HepG2 (cell line): ENCODE results near the gene TMEM95. TPM values are rescaled to one million over a fixed set of nuclear protein-coding genes. Genes with fewer than 3 reads are reported as not detected.

Source experiments
- SNAPC2 ChIP-seq: sonication (generic); formaldehyde crosslinking; IDR thresholded peaks from 2 replicates; pipeline ENCODE4 v1.8.1; 2022; ENCODE audit warnings: mild to moderate bottlenecking, missing genetic modification reagents
- SP140L ChIP-seq: sonication (generic); formaldehyde crosslinking; IDR thresholded peaks from 2 replicates; pipeline ENCODE4 v1.4.0; 2020; ENCODE audit warnings: missing genetic modification reagents, borderline replicate concordance
- polyA plus RNA-seq, 8 experiments: library from polyadenylated mRNA; depleted of rRNA in 3 of 8; stranded (reverse) in 7 of 8; unstranded in 1 of 8; fragments of >200 nt; fragmentation: Illumina TruSeq in 4 of 8; extraction: Trizol in 4 of 8; gene quantifications; 2 replicates each; pipeline versions ENCODE4 v1.2.1 to v1.2.3, GENCODE V29; 2011 to 2016; ENCODE audit warnings: low read depth in 4 of 8, missing spikeins in 1 of 8, mixed read lengths in 1 of 8; ENCODE audit not compliant: insufficient read depth in 1 of 8
- total RNA-seq, 5 experiments: library from RNA; depleted of rRNA; stranded (reverse); fragments of >200 nt; fragmentation: Illumina TruSeq; extraction: Trizol; gene quantifications; 2 replicates each; pipeline ENCODE4 v1.2.3, GENCODE V29; 2016; ENCODE audit warnings: low read depth in 1 of 5
- TF ChIP-seq, protein P1 (sequence below): sonication (generic); formaldehyde crosslinking; IDR thresholded peaks from 2 replicates; pipeline ENCODE4 v1.8.1; 2023; ENCODE audit warnings: mild to moderate bottlenecking, missing genetic modification reagents
- TF ChIP-seq, protein P2 (sequence below): sonication (generic); formaldehyde crosslinking; IDR thresholded peaks from 2 replicates; pipeline ENCODE4 v1.9.0; 2022; ENCODE audit warnings: missing genetic modification reagents, mild to moderate bottlenecking, borderline replicate concordance
- TF ChIP-seq, protein P3 (sequence below): sonication (generic); formaldehyde crosslinking; IDR thresholded peaks from 2 replicates; pipeline ENCODE4 v1.4.0; 2020; ENCODE audit warnings: mild to moderate bottlenecking, missing genetic modification reagents, borderline replicate concordance

The TMEM95 gene
- total and polyA plus RNA-seq, 2 of the 13 experiments (the other 11 are each of a cell fraction or from before 2014, with no cell fraction given): not detected

DNA sequence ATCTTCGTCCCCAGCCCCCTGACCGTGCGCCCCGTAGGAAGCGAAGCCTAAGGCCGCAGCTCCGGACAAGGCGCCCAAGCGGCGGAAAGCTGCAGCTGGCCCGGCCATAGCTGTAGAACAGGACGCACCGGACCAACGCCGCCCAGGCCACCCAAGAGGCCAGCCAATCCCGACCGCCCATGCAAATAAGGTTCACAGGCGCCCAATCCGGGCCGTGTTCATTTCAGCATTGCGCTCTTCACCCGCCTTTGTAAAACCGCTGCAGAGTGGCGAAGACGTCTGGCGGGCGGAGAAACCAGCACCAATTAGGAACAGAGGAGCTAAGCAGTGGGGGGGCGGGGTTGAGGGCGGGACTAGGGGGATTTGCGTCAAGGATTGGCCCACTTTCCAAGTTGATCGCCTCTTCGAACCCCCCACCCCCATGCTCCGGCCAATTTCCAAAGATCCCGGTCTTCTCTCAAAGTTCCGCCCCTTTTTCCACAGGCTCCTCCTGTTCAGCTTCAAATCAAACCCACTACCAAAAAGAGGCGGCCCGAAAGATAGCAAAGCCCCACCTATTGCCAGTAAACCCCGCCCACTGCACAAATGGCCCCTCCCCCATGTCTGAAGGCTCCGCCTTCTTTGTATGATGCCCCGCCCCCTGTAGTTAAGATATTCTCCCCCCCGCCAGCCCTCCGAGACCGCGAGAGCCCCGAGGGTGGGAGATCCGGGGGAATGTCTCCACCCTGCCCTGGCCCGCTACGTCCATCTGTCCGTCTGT lies 49.2 kb downstream of the TMEM95 start, which contains the start of gene TMEM256 (continued):
- TF ChIP-seq, protein P1, sequence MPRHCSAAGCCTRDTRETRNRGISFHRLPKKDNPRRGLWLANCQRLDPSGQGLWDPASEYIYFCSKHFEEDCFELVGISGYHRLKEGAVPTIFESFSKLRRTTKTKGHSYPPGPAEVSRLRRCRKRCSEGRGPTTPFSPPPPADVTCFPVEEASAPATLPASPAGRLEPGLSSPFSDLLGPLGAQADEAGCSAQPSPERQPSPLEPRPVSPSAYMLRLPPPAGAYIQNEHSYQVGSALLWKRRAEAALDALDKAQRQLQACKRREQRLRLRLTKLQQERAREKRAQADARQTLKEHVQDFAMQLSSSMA (CRISPR knock-in tag): no peak
- TF ChIP-seq SP140L (CRISPR knock-in tag) (no peak), SNAPC2 (CRISPR knock-in tag) (peak; percentile 76)
- TF ChIP-seq, protein P2, sequence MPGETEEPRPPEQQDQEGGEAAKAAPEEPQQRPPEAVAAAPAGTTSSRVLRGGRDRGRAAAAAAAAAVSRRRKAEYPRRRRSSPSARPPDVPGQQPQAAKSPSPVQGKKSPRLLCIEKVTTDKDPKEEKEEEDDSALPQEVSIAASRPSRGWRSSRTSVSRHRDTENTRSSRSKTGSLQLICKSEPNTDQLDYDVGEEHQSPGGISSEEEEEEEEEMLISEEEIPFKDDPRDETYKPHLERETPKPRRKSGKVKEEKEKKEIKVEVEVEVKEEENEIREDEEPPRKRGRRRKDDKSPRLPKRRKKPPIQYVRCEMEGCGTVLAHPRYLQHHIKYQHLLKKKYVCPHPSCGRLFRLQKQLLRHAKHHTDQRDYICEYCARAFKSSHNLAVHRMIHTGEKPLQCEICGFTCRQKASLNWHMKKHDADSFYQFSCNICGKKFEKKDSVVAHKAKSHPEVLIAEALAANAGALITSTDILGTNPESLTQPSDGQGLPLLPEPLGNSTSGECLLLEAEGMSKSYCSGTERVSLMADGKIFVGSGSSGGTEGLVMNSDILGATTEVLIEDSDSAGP: no peak; the same call in 1 of the 2 replicates
- TF ChIP-seq, protein P3, sequence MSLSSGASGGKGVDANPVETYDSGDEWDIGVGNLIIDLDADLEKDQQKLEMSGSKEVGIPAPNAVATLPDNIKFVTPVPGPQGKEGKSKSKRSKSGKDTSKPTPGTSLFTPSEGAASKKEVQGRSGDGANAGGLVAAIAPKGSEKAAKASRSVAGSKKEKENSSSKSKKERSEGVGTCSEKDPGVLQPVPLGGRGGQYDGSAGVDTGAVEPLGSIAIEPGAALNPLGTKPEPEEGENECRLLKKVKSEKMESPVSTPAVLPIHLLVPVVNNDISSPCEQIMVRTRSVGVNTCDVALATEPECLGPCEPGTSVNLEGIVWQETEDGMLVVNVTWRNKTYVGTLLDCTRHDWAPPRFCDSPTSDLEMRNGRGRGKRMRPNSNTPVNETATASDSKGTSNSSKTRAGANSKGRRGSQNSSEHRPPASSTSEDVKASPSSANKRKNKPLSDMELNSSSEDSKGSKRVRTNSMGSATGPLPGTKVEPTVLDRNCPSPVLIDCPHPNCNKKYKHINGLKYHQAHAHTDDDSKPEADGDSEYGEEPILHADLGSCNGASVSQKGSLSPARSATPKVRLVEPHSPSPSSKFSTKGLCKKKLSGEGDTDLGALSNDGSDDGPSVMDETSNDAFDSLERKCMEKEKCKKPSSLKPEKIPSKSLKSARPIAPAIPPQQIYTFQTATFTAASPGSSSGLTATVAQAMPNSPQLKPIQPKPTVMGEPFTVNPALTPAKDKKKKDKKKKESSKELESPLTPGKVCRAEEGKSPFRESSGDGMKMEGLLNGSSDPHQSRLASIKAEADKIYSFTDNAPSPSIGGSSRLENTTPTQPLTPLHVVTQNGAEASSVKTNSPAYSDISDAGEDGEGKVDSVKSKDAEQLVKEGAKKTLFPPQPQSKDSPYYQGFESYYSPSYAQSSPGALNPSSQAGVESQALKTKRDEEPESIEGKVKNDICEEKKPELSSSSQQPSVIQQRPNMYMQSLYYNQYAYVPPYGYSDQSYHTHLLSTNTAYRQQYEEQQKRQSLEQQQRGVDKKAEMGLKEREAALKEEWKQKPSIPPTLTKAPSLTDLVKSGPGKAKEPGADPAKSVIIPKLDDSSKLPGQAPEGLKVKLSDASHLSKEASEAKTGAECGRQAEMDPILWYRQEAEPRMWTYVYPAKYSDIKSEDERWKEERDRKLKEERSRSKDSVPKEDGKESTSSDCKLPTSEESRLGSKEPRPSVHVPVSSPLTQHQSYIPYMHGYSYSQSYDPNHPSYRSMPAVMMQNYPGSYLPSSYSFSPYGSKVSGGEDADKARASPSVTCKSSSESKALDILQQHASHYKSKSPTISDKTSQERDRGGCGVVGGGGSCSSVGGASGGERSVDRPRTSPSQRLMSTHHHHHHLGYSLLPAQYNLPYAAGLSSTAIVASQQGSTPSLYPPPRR (CRISPR knock-in tag): 0 out of 2 replicates have a peak, but pooled peaks have one; percentile 15
- TF ChIP-seq, all 625 proteins: peak for 160
